ENCODE results near the gene TMEM131L.

TMEM131L gene

DNA sequence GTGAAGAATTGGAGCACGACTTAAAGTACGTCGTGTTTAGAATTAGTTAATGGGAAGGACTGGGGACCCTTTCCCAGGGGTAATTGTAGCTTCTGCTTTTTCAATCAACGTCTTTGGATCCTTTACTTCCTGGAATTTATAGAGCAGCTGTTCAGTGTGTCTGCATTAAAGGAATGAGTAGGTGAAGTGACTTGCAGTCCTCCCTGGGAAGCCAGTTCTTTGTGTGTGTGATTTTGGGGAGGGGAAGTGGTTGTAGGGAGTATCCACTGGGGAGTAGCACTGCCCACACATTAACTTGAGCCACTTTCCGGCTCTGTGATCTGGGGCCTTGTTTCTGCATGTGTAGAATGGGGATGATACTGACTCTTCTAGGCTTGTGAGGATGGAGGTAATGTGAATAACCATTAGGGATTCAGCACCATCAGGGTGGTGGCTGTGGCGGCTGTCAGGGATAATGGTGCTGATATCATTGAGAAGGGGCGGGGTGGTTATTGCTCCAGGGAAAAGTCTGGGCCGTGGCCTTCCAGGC is 54.7 kb downstream of the TMEM131L start:
- DNase-seq (ENCODE audit: low read depth, low spot score) = no peak

GRCh38 chr4:153521478-153521877 is 55.3 kb downstream of the TMEM131L start:
- no peak for DNase-seq (ENCODE audit: low read depth, low spot score)

DNA sequence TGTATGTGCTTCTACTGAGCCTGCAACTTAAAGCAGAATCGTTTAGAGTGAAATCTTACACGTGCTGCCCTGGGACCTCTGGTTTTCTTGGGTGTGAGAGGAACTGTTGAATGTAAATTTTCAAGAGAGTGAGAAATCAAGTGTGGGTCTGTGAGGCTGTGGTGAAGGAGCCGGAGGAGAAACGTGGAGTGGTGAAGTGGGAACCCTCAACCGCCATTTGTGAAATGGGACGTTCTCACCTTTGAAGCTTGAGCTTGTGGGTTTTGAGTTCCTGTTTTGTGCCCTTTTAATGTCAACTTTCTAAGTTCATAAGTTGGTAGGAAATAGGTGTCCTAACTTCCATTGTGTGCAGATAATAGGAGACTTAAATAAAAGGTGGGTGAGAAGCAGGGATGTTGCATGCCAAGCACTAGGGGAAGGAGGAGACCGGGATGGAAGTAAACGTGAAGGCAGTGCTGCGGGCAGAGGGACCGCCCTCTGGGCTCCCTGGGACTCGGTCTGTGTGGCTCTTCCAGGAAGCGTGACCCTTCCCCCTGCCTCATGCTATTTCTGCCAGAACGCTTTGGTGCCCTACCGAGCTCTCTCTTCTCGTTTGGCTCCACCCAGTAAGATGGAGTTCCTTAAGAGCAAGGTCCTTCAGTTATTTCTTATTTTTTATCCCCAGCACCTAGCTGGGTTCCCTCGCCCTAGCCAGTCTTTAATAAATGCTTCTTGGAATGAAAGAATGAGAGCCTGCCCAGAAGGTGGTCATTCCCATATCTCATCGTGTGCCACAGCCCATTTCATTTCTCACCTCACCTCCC is 56.0 kb downstream of the TMEM131L start:
- DNase-seq (ENCODE audit: low read depth, low spot score) = no peak

- no peak for DNase-seq (ENCODE audit: low read depth, low spot score)
Measured at GRCh38 chr4:153522802-153523094, 56.6 kb downstream of the TMEM131L start.

GRCh38 chr4:153523164-153523796 is 57.1 kb downstream of the TMEM131L start:
- no peak for DNase-seq (ENCODE audit: low read depth, low spot score)

DNA sequence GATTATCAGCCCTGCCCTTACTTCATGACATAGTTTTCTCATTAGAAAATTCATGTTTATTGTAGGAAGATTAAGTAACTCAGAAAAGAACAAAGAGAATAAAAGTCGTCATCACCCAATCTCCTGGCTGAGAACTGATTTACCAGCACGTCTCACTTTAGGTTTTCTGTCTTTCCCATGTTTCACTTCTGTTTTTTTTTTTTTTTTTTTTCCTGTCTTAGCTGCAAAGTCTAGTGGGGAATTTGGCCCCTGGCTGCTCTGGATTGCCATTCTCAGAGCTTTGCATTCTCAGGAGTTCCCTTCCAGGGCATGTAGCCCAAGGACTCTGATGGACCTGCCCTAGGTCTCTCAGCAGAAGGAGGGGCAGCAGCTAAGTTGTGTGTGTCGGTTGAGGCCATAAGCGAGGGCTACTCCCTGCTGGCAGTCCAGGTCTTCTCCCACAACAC is 57.8 kb downstream of the TMEM131L start:
- DNase-seq (ENCODE audit: low read depth, low spot score) = no peak

DNA sequence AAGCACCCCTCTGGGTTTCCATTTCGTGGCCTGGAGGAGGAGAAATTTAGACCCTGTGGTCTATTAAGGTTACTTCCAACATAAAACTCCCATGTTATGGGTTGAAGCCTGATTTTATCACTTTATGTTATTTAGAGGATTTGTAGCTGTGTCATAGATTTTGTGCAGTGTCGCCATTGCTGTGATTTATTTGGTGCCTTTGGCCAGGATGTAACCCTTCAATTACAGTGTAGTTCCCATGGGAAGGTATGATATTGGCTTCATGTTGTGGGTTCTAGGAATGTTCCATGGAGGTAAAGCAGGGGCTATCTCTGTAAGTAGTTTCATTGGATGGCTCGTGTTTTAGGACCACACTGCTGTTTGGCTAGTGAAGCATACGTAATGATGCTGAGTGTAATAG is 58.5 kb downstream of the TMEM131L start:
- DNase-seq (ENCODE audit: low read depth, low spot score) = no peak

GRCh38 chr4:153527690-153528089 is 61.5 kb downstream of the TMEM131L start:
- no peak for DNase-seq (ENCODE audit: low read depth, low spot score)

- no peak for DNase-seq (ENCODE audit: low read depth, low spot score)
Measured at GRCh38 chr4:153528705-153529485, 62.7 kb downstream of the TMEM131L start.

DNA sequence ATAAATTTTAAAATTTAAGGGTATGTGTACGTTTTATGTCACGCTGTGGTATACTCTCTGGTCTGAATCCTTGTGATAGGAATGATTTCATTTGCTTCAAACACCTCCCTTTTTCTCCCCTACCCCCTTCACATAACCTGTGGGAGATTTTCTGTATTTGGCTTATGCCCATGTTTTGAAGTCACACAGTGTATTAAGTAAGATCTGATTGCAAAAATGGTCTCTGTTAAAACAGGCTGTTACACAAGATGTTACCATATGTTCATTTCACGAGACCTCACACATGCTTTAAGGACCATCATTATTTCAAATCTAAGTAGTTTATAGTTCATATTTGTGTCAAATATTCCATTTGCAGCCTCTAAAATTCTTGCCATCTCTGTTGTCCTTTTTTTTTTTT is 63.5 kb downstream of the TMEM131L start:
- DNase-seq (ENCODE audit: low read depth, low spot score) = no peak

- DNase-seq (ENCODE audit: low read depth, low spot score) = no peak
Measured at GRCh38 chr4:153530284-153530999, 64.3 kb downstream of the TMEM131L start.

DNA sequence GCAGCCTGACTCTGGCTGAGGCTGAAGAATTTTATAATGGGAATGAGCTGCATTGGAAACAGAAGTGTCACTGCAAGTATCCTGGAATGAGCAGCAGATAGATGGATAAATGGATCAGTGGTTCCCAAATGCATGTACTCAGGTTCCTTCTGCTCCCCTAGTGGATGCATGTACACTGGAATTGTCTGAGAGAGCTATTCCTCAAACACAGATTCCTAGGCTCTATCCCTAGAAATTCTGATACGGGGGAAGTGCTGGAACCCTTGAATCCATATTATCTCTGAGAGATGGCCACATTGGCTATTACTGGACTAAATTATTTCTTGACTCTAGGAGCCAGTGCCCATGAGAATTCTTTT is 64.8 kb downstream of the TMEM131L start:
- DNase-seq (ENCODE audit: low read depth, low spot score) = no peak

DNA sequence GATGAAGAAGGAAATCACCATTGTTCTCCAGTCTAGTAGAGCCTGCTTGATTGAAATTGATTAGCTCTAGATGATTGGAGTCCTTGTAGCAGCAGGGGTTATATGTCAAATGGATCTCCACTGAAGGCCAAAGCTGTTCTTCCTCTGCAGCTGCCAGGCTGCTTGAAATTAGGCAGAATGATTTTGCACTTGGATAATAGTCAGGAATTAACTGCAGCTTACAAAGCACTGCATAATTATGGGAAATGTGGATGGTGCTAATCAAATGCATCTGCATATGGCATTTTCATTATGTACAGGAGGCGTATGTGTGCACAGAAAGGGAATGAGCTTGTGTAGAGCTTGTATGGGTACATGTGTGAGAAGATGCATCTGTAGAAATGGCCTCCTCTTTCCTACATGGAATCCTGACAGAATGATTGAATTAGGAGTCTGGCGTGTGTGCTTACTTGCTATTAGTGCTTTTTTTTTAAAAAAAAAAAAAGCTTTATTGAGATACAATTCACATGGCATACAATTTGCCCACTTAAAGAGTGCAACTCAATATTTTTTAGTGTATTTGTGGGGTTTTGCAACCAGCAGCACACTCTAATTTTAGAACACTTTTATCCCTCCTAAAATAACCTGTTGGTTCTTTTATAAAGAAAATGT is 65.9 kb downstream of the TMEM131L start:
- no peak for DNase-seq (ENCODE audit: low read depth, low spot score)

GRCh38 chr4:153532636-153533035 is 66.5 kb downstream of the TMEM131L start:
- no peak for DNase-seq (ENCODE audit: low read depth, low spot score)

GRCh38 chr4:153533387-153533786 is 67.2 kb downstream of the TMEM131L start:
- no peak for DNase-seq (ENCODE audit: low read depth, low spot score)

- DNase-seq (ENCODE audit: low read depth, low spot score) = no peak
Measured at GRCh38 chr4:153534792-153535629, 68.9 kb downstream of the TMEM131L start.

DNA sequence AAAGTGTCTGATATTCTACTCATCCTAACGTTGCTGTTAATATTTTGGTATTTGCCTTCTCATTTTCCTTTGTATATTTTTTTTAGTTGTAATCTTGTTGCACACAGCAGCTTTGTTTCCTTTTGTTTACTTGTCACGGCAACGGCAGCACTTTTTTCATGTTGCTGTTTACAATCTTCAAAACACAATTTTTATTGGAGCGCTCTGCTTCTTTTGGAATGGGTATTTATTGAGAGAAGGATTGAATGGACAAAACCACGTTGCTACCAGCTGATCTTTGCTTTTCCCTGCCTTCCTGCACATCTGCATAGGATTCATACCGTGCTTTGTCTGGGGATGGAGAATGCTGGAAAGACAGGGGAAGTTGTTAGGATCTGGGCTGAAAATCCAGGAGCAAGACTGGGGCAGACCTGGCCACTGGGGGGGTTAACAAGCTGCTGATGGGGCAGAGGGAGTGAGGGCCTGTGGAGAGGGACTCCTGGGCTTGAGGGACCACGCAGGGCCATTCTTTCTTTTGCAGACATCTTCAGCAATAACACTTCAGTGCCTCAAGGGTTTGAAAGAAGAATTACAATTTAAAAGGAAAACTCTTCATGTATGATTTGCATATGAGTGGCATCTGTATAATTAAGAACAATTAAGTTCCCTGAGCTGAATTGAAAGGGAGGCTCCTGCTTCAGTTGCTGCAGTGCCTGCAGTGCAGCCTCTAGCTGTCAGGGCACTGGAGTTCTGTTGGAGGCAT is 69.8 kb downstream of the TMEM131L start:
- DNase-seq (ENCODE audit: low read depth, low spot score) = no peak

DNA sequence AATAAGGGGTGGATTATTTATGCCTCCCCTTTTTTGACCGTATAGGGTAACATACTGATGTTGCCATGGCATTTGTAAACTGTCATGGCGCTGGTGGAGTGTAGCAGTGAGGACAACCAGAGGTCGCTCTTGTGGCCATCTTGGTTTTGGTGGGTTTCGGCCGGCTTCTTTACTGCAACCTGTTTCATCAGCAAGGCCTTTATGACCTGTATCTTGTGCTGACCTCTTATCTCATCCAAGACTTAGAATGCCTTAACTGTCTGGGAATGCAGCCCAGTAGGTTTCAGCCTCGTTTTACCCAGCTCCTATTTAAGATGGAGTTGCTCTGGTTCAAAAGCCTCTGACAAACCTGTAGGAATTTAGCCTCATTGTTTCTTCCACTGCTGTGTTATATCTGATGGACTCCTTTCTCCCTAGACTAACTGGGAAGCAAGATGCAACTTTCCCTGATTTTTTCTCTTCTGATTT is 71.4 kb downstream of the TMEM131L start:
- no peak for DNase-seq (ENCODE audit: low read depth, low spot score)

GRCh38 chr4:153538487-153539357 is 72.6 kb downstream of the TMEM131L start:
- no peak for DNase-seq (ENCODE audit: low read depth, low spot score)

All from activated naive CD8-positive, alpha-beta T cell treated with anti-CD3 and anti-CD28 coated beads, Interleukin-2, amount 50 U/mL, for 16 hours (primary cell).